MCF 10A (cell line): Measurements from ENCODE around the gene TXLNG. TPM values are rescaled to one million over a fixed set of nuclear protein-coding genes. Genes with fewer than 3 reads are reported as not detected.
"Not testable (repeated sequence)": the region's sequence is repeated elsewhere in the genome, so short reads cannot be mapped to it uniquely, and the experiment has no call there.

ENCODE experiments used
- BruUV-seq: library from RNA; stranded (reverse); fragments of 400-500 nt; replicated peaks from 2 replicates; lab custom pipeline; 2021; lab: Mats Ljungman, UMichigan
- CTCF ChIA-PET: fragments of 300-600 bp; sonication (Branson Sonifier 250); formaldehyde crosslinking; extraction: SDS; loops from one replicate; lab custom pipeline; 2021; ENCODE audit warnings: antibody characterized with exemption, inconsistent platforms; lab: Yijun Ruan, JAX
- POLR2A ChIA-PET: fragments of 300-600, 350-650 bp; sonication (Branson Sonifier 250); formaldehyde crosslinking; extraction: SDS; loops from one replicate; lab custom pipeline; 2020; ENCODE audit warnings: antibody characterized with exemption, inconsistent platforms; lab: Yijun Ruan, JAX
- DNase-seq: peaks from one replicate; pipeline ENCODE4 v3.0.0-alpha.2; 2018; ENCODE audit not compliant: unreplicated experiment
- H3K27ac Mint-ChIP-seq: one replicate; pipeline ENCODE4 v1.8.0; 2022; ENCODE audit warnings: mild to moderate bottlenecking, low read depth, mixed read lengths; ENCODE audit not compliant: unreplicated experiment
- H3K27me3 Mint-ChIP-seq: one replicate; pipeline ENCODE4 v1.8.0; 2022; ENCODE audit warnings: mixed read lengths; ENCODE audit not compliant: insufficient read depth, unreplicated experiment
- H3K36me3 Mint-ChIP-seq: one replicate; pipeline ENCODE4 v1.8.0; 2022; ENCODE audit warnings: mild to moderate bottlenecking, moderate library complexity, mixed read lengths; ENCODE audit not compliant: insufficient read depth, unreplicated experiment
- H3K4me1 Mint-ChIP-seq: one replicate; pipeline ENCODE4 v1.8.0; 2022; ENCODE audit warnings: mixed read lengths; ENCODE audit not compliant: insufficient read depth, unreplicated experiment
- H3K4me3 Mint-ChIP-seq: one replicate; pipeline ENCODE4 v1.8.0; 2022; ENCODE audit warnings: mild to moderate bottlenecking, moderate library complexity, mixed read lengths; ENCODE audit not compliant: unreplicated experiment
- H3K9me3 Mint-ChIP-seq: one replicate; pipeline ENCODE4 v1.8.0; 2022; ENCODE audit warnings: mixed read lengths; ENCODE audit not compliant: unreplicated experiment
- intact Hi-C: fragments of 100-400 bp; cut with micrococcal nuclease; formaldehyde crosslinking; loops from 2 replicates; pipeline ENCODE4 v1.14.1; 2022
- total RNA-seq: library from RNA; stranded (reverse); gene quantifications from 2 replicates; pipeline ENCODE4 v1.2.3, GENCODE V29; 2022
- TF ChIP-seq, protein P1 (sequence below): fragments of 200-600 bp; IDR thresholded peaks from one replicate; pipeline ENCODE4 v1.8.0; 2022; ENCODE audit warnings: antibody characterized with exemption, mild to moderate bottlenecking; ENCODE audit not compliant: unreplicated experiment

The TXLNG gene
- total RNA-seq, 1 experiment from 2014 or later, result 43.2 TPM

DNA sequence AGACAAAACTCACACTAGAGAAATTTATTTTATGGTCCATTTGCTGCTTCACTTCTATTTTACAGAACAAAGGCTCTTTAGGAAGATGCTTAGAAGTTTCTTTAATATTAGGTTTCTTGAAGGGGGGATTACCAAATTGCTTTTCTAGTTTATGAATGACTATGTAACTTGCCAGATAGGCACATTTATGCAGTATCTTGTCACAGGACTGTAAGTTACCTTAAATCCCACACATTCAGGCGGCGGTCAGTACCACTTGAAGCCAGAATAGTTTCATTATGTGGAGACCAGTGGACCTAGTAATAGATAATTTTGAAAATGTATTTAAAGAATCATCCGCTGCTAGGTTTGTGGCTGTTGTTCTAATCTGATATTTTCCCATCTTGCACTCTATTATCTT, 65.6 kb downstream of the TXLNG start:
- no peak overlapping the region for H3K27ac Mint-ChIP-seq

DNA sequence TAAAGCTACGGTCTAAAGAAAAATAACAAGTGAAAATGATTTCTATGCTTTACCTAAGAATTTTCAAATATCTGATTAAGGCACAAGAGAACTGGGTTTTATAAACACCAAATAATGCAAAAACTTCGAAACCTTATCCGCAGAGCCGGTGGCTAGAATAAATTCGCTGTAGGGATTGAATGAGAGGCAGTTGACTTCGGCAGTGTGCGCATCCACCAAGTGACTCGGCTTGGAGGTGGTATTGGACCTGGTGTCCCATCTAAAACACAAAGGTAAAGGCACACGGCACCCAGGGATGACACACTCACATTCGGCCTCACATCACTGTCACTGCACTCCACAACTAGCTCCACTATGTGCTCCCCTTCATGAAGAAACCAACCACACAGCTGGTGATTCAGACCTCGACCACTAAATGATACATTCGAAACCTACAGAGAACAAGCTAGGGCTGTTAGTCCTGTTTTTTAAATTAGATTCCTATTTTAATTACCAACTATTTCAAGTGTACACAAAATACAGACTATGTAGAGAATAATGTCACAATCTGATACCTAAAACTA, 66.4 kb downstream of the TXLNG start:
- H3K9me3 Mint-ChIP-seq, result no peaks in the 10 kb centered on the region
- CTCF ChIA-PET, result interaction anchor here (1.0 kb wide), 1 partner anchor 194 kb away, joined by 3 read pairs; no protein-coding TSS in a partner anchor
- TSS peak; percentile 23 for BruUV-seq
- POLR2A ChIA-PET, result interaction anchor here (0.8 kb wide), 1 partner anchor 10 kb away, joined by 3 read pairs; no protein-coding TSS in a partner anchor
- no peaks in the 10 kb centered on the region for H3K4me1 Mint-ChIP-seq
- intact Hi-C loops, result no loop called here
- no peak for DNase-seq
- H3K27ac Mint-ChIP-seq, result no peak overlapping the region
- peaks cover 72% of the 10 kb centered on the region for H3K36me3 Mint-ChIP-seq
- H3K27me3 Mint-ChIP-seq, result no peaks in the 10 kb centered on the region
- TF ChIP-seq, protein P1, sequence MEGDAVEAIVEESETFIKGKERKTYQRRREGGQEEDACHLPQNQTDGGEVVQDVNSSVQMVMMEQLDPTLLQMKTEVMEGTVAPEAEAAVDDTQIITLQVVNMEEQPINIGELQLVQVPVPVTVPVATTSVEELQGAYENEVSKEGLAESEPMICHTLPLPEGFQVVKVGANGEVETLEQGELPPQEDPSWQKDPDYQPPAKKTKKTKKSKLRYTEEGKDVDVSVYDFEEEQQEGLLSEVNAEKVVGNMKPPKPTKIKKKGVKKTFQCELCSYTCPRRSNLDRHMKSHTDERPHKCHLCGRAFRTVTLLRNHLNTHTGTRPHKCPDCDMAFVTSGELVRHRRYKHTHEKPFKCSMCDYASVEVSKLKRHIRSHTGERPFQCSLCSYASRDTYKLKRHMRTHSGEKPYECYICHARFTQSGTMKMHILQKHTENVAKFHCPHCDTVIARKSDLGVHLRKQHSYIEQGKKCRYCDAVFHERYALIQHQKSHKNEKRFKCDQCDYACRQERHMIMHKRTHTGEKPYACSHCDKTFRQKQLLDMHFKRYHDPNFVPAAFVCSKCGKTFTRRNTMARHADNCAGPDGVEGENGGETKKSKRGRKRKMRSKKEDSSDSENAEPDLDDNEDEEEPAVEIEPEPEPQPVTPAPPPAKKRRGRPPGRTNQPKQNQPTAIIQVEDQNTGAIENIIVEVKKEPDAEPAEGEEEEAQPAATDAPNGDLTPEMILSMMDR, result no peak
- no peak overlapping the region for H3K4me3 Mint-ChIP-seq

More for the DNA sequence above, 65.6 kb downstream of the TXLNG start:
- intact Hi-C loops, result no loop called here
- TF ChIP-seq, protein P1, result no peak
- no peak for DNase-seq
- BruUV-seq, result no TSS peak
- no peaks in the 10 kb centered on the region for H3K9me3 Mint-ChIP-seq
- H3K4me1 Mint-ChIP-seq, result no peaks in the 10 kb centered on the region
- no peak overlapping the region for H3K4me3 Mint-ChIP-seq
- H3K36me3 Mint-ChIP-seq, result peaks cover 71% of the 10 kb centered on the region
- ChIA-PET POLR2A (interaction anchor here (0.8 to 1.3 kb wide), 2 partner anchors 10 to 17 kb away, joined by 3 to 5 read pairs; no protein-coding TSS in a partner anchor), CTCF (interaction anchor here (0.6 kb wide), 1 partner anchor 33 kb away, joined by 4 read pairs; no protein-coding TSS in a partner anchor)
- no peaks in the 10 kb centered on the region for H3K27me3 Mint-ChIP-seq

DNA sequence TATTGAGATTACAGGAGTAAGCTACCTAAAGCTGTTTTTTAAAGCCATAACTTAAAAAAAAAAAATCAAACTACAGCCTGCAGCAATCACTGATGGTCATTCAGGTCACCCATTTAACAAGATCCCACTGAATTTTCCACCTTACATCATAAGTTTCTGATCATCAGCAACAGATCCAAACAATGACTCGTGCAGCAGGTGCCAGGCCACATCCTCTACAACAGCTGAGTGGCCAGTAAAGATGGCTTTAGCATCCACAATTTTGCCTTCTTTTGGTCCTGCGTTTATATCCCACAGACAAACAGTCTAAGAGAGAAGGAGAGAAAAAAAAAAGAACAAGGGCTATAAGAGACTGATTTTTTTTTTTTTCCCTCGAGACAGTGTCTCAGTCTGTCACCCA, 67.3 kb downstream of the TXLNG start:
- no peak for DNase-seq
- Mint-ChIP-seq H3K9me3 (no peaks in the 10 kb centered on the region), H3K4me3 (no peak overlapping the region), H3K27me3 (no peaks in the 10 kb centered on the region), H3K4me1 (no peaks in the 10 kb centered on the region), H3K27ac (no peak overlapping the region), H3K36me3 (peaks cover 74% of the 10 kb centered on the region)
- intact Hi-C loops, result no loop called here
- TF ChIP-seq, protein P1, result no peak
- no TSS peak for BruUV-seq
- CTCF ChIA-PET, result interaction anchor here (0.7 kb wide), 1 partner anchor 26 kb away, joined by 3 read pairs; no protein-coding TSS in a partner anchor
- POLR2A ChIA-PET, result no interaction called here

DNA sequence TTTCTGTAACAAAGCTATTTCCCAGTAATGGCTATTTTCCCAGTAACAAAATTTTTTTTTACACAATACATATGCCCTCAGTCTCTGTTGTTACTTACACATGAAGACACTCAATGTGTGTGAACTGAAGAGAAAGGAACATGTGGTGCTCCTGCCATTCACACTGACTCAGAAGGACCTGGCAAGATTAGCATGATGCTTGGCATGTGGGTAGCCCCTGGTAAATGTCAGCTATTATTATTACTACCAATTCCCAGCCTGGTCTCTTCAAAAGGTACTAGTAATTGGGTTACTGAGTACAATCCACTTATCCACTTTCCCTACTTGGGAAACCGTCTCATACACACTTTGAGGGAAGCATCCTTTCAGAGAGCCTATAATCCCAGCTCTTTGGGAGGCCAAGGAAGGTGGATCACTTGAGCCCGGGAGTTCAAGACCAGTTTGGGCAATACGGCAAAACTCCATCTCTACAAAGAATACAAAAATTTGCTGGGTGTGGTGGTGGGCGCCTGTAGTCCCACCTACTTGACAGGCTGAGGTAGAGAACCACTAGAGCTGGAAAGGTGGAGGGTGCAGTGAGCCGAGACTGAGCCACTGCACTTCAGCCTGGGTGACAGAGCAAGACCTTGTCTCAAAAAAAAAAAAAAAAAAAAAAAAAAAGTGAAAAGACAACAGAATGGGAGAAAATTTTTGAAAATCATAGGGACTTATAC, 69.3 kb downstream of the TXLNG start:
- no peaks in the 10 kb centered on the region for H3K9me3 Mint-ChIP-seq
- H3K27ac Mint-ChIP-seq, result no peak overlapping the region
- CTCF ChIA-PET, result interaction anchor here (0.6 to 0.9 kb wide), 5 partner anchors 20 to 53 kb away, joined by 3 to 6 read pairs (median 3); no protein-coding TSS in a partner anchor
- intact Hi-C loops, result no loop called here
- H3K36me3 Mint-ChIP-seq, result peaks cover 69% of the 10 kb centered on the region
- BruUV-seq, result no TSS peak
- H3K4me1 Mint-ChIP-seq, result no peaks in the 10 kb centered on the region
- TF ChIP-seq, protein P1, result no peak
- POLR2A ChIA-PET, result interaction anchor here (1.0 to 2.6 kb wide), 2 partner anchors 14 to 16 kb away, joined by 3 to 8 read pairs; partner anchors contain the start of gene RBBP7
- peaks cover 12% of the 10 kb centered on the region for H3K27me3 Mint-ChIP-seq
- H3K4me3 Mint-ChIP-seq, result no peak overlapping the region
- no peak for DNase-seq

DNA sequence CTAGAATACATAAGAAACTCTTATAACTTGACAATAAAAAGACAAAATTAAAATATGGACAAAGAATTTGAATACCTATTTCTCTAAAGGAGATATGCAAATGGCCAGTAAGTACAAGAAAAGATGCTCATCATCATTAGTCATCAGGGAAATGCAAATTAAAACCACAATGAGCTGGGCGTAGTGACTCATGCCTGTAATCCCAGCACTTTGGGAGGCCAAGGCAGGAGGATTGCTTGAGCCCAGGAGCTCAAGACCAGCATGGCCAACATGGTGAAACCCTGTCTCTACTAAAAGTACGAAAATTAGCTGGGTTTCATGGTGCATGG, 69.8 kb downstream of the TXLNG start:
- DNase-seq, result peak; percentile 65
- not testable (repeated sequence) for BruUV-seq

More for the DNA sequence above, 69.8 kb downstream of the TXLNG start:
- H3K4me3 Mint-ChIP-seq, H3K27ac Mint-ChIP-seq, intact Hi-C loops, H3K4me1 Mint-ChIP-seq, H3K9me3 Mint-ChIP-seq: not testable (repeated sequence)
- H3K36me3 Mint-ChIP-seq, result peaks cover 69% of the 10 kb centered on the region
- ChIA-PET CTCF (interaction anchor here (0.9 kb wide), 1 partner anchor 20 kb away, joined by 6 read pairs; no protein-coding TSS in a partner anchor), POLR2A (interaction anchor here (1.0 to 2.6 kb wide), 3 partner anchors 12 to 16 kb away, joined by 3 to 8 read pairs (median 3); partner anchors contain the start of gene RBBP7)
- peaks cover 12% of the 10 kb centered on the region for H3K27me3 Mint-ChIP-seq
